C4-2B (cell line): ENCODE data around the gene BTAF1.

Source experiments
- CTCF ChIP-seq: fragments of 450-650 bp; conservative IDR thresholded peaks from 2 replicates; pipeline ENCODE4 v1.5.1; 2017; ENCODE audit warnings: mild to moderate bottlenecking
- ZFX ChIP-seq: fragments of 450-650 bp; IDR thresholded peaks from 2 replicates; pipeline ENCODE4 v1.6.1; 2017

GRCh38 chr10:91931526-91932190 lies 8.1 kb downstream of the BTAF1 start:
- no peak for TF ChIP-seq CTCF
- no peak for TF ChIP-seq ZFX
